Tibial nerve (tissue), 4 donors: Measurements from ENCODE around the gene CIT. TPM values are rescaled to one million over a fixed set of nuclear protein-coding genes. Genes with fewer than 3 reads are reported as not detected.
A peak's percentile ranks its signal among the peaks of the same experiment; 100 is the strongest.

ENCODE experiments used
- DNase-seq, 2 donors: peaks; one replicate each; pipeline ENCODE4 v3.0.0-alpha.2; 2019; ENCODE audit warnings: low spot score in 2 of 2
- H3K27ac ChIP-seq, 4 donors: fragments of 200-600 bp; sonication (generic) in 3 of 4; one replicate each; pipeline ENCODE4 v1.5.1; 2017 to 2019; ENCODE audit warnings: mild to moderate bottlenecking in 1 of 4
- H3K27me3 ChIP-seq, 2 donors: fragments of 200-600 bp; sonication (generic) in 1 of 2; one replicate each; pipeline versions ENCODE4 v1.5.1 to v1.6.0; 2017 to 2019
- H3K36me3 ChIP-seq, 3 donors: fragments of 200-600 bp; sonication (generic); one replicate each; pipeline ENCODE4 v1.5.1; 2018 to 2019
- H3K4me1 ChIP-seq, 4 donors: fragments of 200-600 bp; sonication (generic) in 3 of 4; one replicate each; pipeline ENCODE4 v1.5.1; 2017 to 2019
- H3K4me3 ChIP-seq, 4 donors: fragments of 200-600 bp; sonication (generic) in 3 of 4; one replicate each; pipeline ENCODE4 v1.5.1; 2017 to 2019; ENCODE audit warnings: mild to moderate bottlenecking in 1 of 4, moderate library complexity in 1 of 4
- H3K9me3 ChIP-seq, 4 donors: fragments of 200-600 bp; sonication (generic) in 3 of 4; one replicate each; pipeline ENCODE4 v1.5.1; 2017 to 2019
- EP300 ChIP-seq, 2 donors: sonication (generic); formaldehyde crosslinking; IDR thresholded peaks; one replicate each; pipeline ENCODE4 v1.6.1; 2017; ENCODE audit warnings: antibody characterized with exemption in 2 of 2, mild to moderate bottlenecking in 1 of 2
- POLR2A ChIP-seq, 2 donors: fragments of 450-650 bp; IDR thresholded peaks; one replicate each; pipeline ENCODE4 v1.6.1; 2017; ENCODE audit warnings: antibody characterized with exemption in 2 of 2, mild to moderate bottlenecking in 2 of 2, moderate library complexity in 2 of 2
- WGBS, 2 donors: methylation state at CpG; one replicate each; pipeline ENCODE4 v1.1.5; 2018; 5-methylcytosine and 5-hydroxymethylcytosine counted together
- total RNA-seq, 4 donors: library from RNA; depleted of rRNA; stranded (reverse); fragments of >200 nt; gene quantifications; one replicate each; pipeline ENCODE4 v1.1.0, GENCODE V29; 2016
- TF ChIP-seq, protein P1 (sequence below), 5 experiments: fragments of 200-600 bp in 3 of 5; fragments of 450-650 bp in 2 of 5; sonication (generic) in 3 of 5; IDR thresholded peaks; one replicate each; pipeline ENCODE4 v1.5.1; 2016 to 2019; ENCODE audit warnings: antibody characterized with exemption in 5 of 5, mild to moderate bottlenecking in 3 of 5, moderate library complexity in 2 of 5

The CIT gene
- total RNA-seq, 4 donors from 2014 or later, result 22.0 to 72.1 (median 40.8) TPM

DNA sequence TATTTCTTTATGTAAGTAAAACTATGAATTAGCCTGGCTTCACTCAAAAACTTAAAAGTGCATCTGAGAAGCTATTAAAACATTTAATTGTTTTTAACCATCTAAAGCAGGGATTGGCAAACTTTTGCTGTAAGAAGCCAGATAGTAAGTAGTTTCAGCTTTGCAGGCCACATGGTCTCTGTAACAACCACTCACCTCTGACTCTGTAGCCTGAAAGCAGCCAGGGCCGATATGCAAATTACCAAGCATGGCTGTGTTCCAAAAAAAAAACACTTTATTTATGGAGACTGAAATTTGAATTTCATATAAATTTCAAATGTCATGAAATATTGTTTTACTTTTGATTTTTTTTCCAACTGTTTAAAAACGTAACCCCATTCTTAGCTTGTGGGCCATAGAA is 95.3 kb downstream of the CIT start:
- TF ChIP-seq POLR2A (IDR thresholded peaks at IDR 0.05) (no peak), EP300 (IDR thresholded peaks at IDR 0.05) (no peak)
- TF ChIP-seq, protein P1, sequence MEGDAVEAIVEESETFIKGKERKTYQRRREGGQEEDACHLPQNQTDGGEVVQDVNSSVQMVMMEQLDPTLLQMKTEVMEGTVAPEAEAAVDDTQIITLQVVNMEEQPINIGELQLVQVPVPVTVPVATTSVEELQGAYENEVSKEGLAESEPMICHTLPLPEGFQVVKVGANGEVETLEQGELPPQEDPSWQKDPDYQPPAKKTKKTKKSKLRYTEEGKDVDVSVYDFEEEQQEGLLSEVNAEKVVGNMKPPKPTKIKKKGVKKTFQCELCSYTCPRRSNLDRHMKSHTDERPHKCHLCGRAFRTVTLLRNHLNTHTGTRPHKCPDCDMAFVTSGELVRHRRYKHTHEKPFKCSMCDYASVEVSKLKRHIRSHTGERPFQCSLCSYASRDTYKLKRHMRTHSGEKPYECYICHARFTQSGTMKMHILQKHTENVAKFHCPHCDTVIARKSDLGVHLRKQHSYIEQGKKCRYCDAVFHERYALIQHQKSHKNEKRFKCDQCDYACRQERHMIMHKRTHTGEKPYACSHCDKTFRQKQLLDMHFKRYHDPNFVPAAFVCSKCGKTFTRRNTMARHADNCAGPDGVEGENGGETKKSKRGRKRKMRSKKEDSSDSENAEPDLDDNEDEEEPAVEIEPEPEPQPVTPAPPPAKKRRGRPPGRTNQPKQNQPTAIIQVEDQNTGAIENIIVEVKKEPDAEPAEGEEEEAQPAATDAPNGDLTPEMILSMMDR (IDR thresholded peaks at IDR 0.05), result no peak
- peaks cover 0 to 25% (median 0%) of the 10 kb centered on the region in 3 donors for H3K36me3 ChIP-seq
- H3K27me3 ChIP-seq, result no peaks in the 10 kb centered on the region
- peak overlapping the region in 2 of 4 donors; percentile 26 to 53 for H3K27ac ChIP-seq
- no peak for DNase-seq
- peaks cover 0 to 3% (median 0%) of the 10 kb centered on the region in 4 donors for H3K9me3 ChIP-seq
- H3K4me1 ChIP-seq, result peaks cover 0 to 19% (median 0%) of the 10 kb centered on the region in 4 donors
- 52 to 54% methylated on average over 2 of the region's 2 CpGs for WGBS, 2 donors
- no peak overlapping the region for H3K4me3 ChIP-seq

DNA sequence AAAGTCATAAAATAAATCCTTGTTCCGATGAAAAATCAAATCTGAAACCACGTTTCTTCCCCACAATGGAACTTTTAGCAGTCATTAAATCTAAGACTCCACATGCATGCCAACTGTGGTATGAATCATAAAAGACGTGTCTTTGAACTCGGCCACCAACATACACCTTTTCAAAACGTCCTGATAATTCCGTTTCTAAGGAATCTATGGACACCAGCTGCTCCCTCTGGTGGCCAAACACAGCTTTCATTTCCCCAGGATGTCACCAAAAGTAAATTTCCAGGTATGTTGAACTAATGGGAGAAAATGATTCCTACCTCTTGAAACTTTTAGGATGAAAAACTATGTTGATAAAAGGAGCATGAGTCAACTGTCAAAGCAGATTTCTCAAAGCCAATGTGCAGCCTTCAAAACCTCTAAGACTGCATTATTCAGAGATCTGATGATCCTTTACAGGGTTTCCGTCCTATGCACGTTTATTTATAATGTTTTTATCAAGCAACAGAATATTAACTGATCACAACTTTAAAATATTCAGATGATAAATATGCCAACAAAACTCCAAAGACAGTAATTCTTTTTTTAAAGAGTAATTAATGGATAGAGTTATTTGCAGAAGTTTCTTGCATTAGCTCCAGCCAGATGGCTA is 96.2 kb downstream of the CIT start:
- peaks cover 0 to 3% (median 0%) of the 10 kb centered on the region in 4 donors for H3K9me3 ChIP-seq
- 25 to 29% methylated on average over 8 of the region's 8 CpGs for WGBS, 2 donors
- H3K36me3 ChIP-seq, result peaks cover 0 to 25% (median 0%) of the 10 kb centered on the region in 3 donors
- no peak overlapping the region for H3K4me3 ChIP-seq
- H3K27me3 ChIP-seq, result no peaks in the 10 kb centered on the region
- peaks cover 0 to 19% (median 0%) of the 10 kb centered on the region in 4 donors for H3K4me1 ChIP-seq
- peak overlapping the region in 2 of 4 donors; percentile 29 to 53 for H3K27ac ChIP-seq
- no peak for TF ChIP-seq POLR2A (IDR thresholded peaks at IDR 0.05)
- TF ChIP-seq, protein P1 (IDR thresholded peaks at IDR 0.05), result peak; percentile 68 to 81 (median 71)
- peak in 1 of 2 donors; percentile 52 for DNase-seq

DNA sequence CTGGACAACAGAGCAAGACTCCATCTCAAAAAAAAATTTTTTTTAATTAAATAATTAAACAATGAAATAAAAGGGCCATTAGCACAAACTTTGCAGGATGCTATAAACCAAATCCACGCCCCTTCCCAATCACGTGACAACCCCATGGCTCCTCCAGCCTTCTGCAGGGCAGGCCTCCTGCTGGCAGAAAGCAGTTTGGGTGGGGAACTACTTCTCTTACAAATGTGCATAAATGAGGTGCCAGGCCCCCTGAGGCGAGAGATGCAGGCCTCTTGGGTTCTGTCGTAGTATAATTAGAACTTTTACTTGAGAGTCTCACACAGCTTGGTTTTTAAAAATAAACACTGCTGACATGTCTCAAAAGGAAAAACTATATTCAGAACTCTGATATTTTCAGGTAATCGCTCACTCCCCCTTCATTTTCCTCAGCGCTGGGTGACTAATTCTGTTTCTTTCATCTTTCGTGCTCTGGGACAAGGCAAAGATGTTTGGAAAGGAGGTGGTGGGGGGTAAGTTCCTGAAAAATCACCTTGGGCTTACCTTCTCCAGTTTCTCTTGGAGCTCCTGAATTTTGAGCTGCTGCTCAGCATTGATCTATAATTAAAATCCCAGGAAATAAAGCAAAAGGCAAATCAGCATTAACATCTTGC is 101.7 kb downstream of the CIT start:
- TF ChIP-seq EP300 (IDR thresholded peaks at IDR 0.05), result no peak
- TF ChIP-seq, protein P1 (IDR thresholded peaks at IDR 0.05), result no peak
- no peak for TF ChIP-seq POLR2A (IDR thresholded peaks at IDR 0.05)
- Histone ChIP-seq H3K4me1 (peaks cover 0 to 4% (median 0%) of the 10 kb centered on the region in 4 donors), H3K27ac (no peak overlapping the region), H3K9me3 (no peaks in the 10 kb centered on the region), H3K36me3 (peaks cover 0 to 40% (median 0%) of the 10 kb centered on the region in 3 donors), H3K4me3 (no peak overlapping the region), H3K27me3 (no peaks in the 10 kb centered on the region)
- 89% methylated on average over 7 of the region's 7 CpGs for WGBS, 2 donors
- DNase-seq, result no peak

DNA sequence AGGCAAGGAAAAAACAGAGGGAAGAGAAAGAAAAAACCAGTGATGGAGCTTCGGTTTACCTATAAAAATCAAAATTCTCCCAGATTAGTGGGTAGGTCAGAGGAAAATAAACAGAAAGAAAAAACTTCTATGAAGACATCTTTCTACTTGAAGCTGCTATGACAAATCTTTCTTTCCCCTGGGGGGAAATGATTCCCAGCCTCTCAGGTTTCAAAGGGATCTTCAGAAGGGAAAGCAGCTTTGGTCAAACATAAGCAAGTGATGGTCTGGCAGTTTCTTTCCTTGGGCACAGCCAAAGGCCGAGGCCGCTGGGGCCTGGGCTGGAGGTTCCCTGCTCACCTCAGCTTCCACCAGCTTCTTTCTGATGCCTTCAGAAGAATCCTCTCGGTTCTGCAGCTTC is 104.7 kb downstream of the CIT start:
- no peak for DNase-seq
- TF ChIP-seq POLR2A (IDR thresholded peaks at IDR 0.05), result no peak
- TF ChIP-seq, protein P1 (IDR thresholded peaks at IDR 0.05), result no peak
- no peak for TF ChIP-seq EP300 (IDR thresholded peaks at IDR 0.05)
- Histone ChIP-seq H3K27ac (no peak overlapping the region), H3K9me3 (no peaks in the 10 kb centered on the region), H3K4me1 (no peaks in the 10 kb centered on the region), H3K4me3 (no peak overlapping the region), H3K27me3 (no peaks in the 10 kb centered on the region), H3K36me3 (peaks cover 0 to 51% (median 0%) of the 10 kb centered on the region in 3 donors)
- 93 to 95% methylated on average over 4 of the region's 4 CpGs for WGBS, 2 donors

- 85 to 88% methylated on average over 5 of the region's 5 CpGs for whole genome bisulfite sequencing, 2 donors
- H3K36me3 ChIP-seq, result peaks cover 0 to 44% (median 0%) of the 10 kb centered on the region in 3 donors
- no peaks in the 10 kb centered on the region for H3K9me3 ChIP-seq
- no peaks in the 10 kb centered on the region for H3K4me1 ChIP-seq
- no peak overlapping the region for H3K4me3 ChIP-seq
- no peak for DNase-seq
- no peaks in the 10 kb centered on the region for H3K27me3 ChIP-seq
- TF ChIP-seq, protein P1 (IDR thresholded peaks at IDR 0.05), result no peak
- TF ChIP-seq EP300 (IDR thresholded peaks at IDR 0.05) (no peak), POLR2A (IDR thresholded peaks at IDR 0.05) (no peak)
- no peak overlapping the region for H3K27ac ChIP-seq
These were observed 107.0 kb downstream of the CIT start for GRCh38 chr12:119770146-119770545.
